SK-N-SH treated with all-trans-retinoic acid at 6 μM for 48 hours (cell line): ENCODE measurements around the gene TNFRSF25.

Experiments
- ARNTL ChIP-seq: fragments of 450-650 bp; formaldehyde crosslinking; IDR thresholded peaks from 2 replicates; pipeline ENCODE4 v1.5.0; 2020; ENCODE audit warnings: low read depth, mild to moderate bottlenecking, moderate library complexity, borderline replicate concordance
- CSDC2 ChIP-seq: fragments of 250-450 bp; sonication (Bioruptor Pico); IDR thresholded peaks from 2 replicates; pipeline ENCODE4 v1.5.0; 2020; ENCODE audit warnings: mild to moderate bottlenecking, moderate library complexity
- SNAI2 ChIP-seq: fragments of 250-450 bp; sonication (Bioruptor Pico); IDR thresholded peaks from 2 replicates; pipeline ENCODE4 v1.5.0; 2020; ENCODE audit warnings: mild to moderate bottlenecking, moderate library complexity
- ZFP3 ChIP-seq: fragments of 250-450 bp; sonication (Bioruptor Pico); IDR thresholded peaks from 2 replicates; pipeline ENCODE4 v1.5.0; 2020; ENCODE audit warnings: mild to moderate bottlenecking, moderate library complexity
- ZFP30 ChIP-seq: fragments of 450-650 bp; formaldehyde crosslinking; IDR thresholded peaks from 2 replicates; pipeline ENCODE4 v1.5.0; 2022; ENCODE audit warnings: mild to moderate bottlenecking, moderate library complexity
- TF ChIP-seq, protein P1 (sequence below): fragments of 250-450 bp; sonication (Bioruptor Pico); IDR thresholded peaks from 2 replicates; pipeline ENCODE4 v1.8.0; 2020; ENCODE audit warnings: mild to moderate bottlenecking, moderate library complexity, borderline replicate concordance
- TF ChIP-seq, protein P2 (sequence below): fragments of 250-450 bp; sonication (Bioruptor Pico); IDR thresholded peaks from 2 replicates; pipeline ENCODE4 v1.5.0; 2020; ENCODE audit warnings: mild to moderate bottlenecking, moderate library complexity

DNA sequence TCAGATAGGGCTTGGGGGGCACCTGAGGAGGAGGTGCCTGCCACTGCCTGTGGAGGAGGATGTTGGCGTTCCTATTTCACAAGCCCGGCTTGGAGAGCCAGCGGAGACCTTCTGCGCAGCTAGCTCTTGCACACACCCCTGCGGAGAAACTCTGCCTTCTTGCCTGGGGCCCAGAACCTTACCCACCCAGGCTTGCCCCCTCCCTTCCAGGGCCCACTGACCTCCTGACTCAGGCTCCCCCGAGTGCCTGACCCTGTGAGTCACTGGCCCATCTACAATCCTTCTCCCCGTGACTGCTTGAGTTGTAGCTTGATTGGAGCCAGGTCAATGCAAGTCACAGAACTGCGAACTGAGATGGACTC, 49.7 kb downstream of the TNFRSF25 start:
- TF ChIP-seq CSDC2 (CRISPR knock-in tag): no peak
- TF ChIP-seq SNAI2: no peak
- no peak for TF ChIP-seq ZFP30 (CRISPR knock-in tag)
- no peak for TF ChIP-seq ZFP3 (CRISPR knock-in tag)
- TF ChIP-seq ARNTL (CRISPR knock-in tag): no peak
- TF ChIP-seq, protein P1, sequence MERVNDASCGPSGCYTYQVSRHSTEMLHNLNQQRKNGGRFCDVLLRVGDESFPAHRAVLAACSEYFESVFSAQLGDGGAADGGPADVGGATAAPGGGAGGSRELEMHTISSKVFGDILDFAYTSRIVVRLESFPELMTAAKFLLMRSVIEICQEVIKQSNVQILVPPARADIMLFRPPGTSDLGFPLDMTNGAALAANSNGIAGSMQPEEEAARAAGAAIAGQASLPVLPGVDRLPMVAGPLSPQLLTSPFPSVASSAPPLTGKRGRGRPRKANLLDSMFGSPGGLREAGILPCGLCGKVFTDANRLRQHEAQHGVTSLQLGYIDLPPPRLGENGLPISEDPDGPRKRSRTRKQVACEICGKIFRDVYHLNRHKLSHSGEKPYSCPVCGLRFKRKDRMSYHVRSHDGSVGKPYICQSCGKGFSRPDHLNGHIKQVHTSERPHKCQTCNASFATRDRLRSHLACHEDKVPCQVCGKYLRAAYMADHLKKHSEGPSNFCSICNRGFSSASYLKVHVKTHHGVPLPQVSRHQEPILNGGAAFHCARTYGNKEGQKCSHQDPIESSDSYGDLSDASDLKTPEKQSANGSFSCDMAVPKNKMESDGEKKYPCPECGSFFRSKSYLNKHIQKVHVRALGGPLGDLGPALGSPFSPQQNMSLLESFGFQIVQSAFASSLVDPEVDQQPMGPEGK (CRISPR knock-in tag): no peak
- TF ChIP-seq, protein P2, sequence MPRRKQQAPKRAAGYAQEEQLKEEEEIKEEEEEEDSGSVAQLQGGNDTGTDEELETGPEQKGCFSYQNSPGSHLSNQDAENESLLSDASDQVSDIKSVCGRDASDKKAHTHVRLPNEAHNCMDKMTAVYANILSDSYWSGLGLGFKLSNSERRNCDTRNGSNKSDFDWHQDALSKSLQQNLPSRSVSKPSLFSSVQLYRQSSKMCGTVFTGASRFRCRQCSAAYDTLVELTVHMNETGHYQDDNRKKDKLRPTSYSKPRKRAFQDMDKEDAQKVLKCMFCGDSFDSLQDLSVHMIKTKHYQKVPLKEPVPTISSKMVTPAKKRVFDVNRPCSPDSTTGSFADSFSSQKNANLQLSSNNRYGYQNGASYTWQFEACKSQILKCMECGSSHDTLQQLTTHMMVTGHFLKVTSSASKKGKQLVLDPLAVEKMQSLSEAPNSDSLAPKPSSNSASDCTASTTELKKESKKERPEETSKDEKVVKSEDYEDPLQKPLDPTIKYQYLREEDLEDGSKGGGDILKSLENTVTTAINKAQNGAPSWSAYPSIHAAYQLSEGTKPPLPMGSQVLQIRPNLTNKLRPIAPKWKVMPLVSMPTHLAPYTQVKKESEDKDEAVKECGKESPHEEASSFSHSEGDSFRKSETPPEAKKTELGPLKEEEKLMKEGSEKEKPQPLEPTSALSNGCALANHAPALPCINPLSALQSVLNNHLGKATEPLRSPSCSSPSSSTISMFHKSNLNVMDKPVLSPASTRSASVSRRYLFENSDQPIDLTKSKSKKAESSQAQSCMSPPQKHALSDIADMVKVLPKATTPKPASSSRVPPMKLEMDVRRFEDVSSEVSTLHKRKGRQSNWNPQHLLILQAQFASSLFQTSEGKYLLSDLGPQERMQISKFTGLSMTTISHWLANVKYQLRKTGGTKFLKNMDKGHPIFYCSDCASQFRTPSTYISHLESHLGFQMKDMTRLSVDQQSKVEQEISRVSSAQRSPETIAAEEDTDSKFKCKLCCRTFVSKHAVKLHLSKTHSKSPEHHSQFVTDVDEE (CRISPR knock-in tag): no peak
